ENCODE data around the gene QPCTL. TPM values are rescaled to one million over a fixed set of nuclear protein-coding genes. Genes with fewer than 3 reads are reported as not detected.

QPCTL gene
- total and polyA plus RNA-seq, 9 of the 15 experiments (the other 6 are each of a cell fraction or from before 2014, with no cell fraction given), result 0.99 to 31.3 (median 12.7) TPM

GRCh38 chr19:45667620-45668341, 24.7 kb upstream of the QPCTL start, which contains the start of gene GIPR (continued):
- TF ChIP-seq ZBTB9 (CRISPR knock-in tag; IDR thresholded peaks at IDR 0.05) (no peak), ETS1 (conservative IDR thresholded peaks at IDR 0.05; ENCODE audit: control insufficient read depth, low read depth, low read length) (0 out of 2 replicates have a peak, but pooled peaks have one; percentile 14), ATF1 (CRISPR knock-in tag; IDR thresholded peaks at IDR 0.05) (no peak), ATF1 (tag; IDR thresholded peaks at IDR 0.05) (peak; percentile 52), ESRRA (IDR thresholded peaks at IDR 0.05; ENCODE audit: borderline replicate concordance, low read depth) (peak; percentile 90), MCM2 (IDR thresholded peaks at IDR 0.05; ENCODE audit: low read depth) (no peak), NRF1 (conservative IDR thresholded peaks at IDR 0.05 in 1 of 2, IDR thresholded peaks at IDR 0.05 in 1 of 2) (peak in 1 of 2 experiments; percentile 36; a peak in 1 of 4 replicates), EHMT2 (IDR thresholded peaks at IDR 0.05) (peak; percentile 78; the same call in 1 of the 2 replicates), DACH1 (IDR thresholded peaks at IDR 0.05; ENCODE audit: partially characterized antibody) (peak; percentile 65), SP1 (CRISPR knock-in tag; IDR thresholded peaks at IDR 0.05) (peak; percentile 83), NCOA6 (IDR thresholded peaks at IDR 0.05) (no peak), BRD9 (IDR thresholded peaks at IDR 0.05; ENCODE audit: low read depth, partially characterized antibody) (peak; percentile 31), NCOA4 (IDR thresholded peaks at IDR 0.05; ENCODE audit: partially characterized antibody) (no peak), ZHX1 (conservative IDR thresholded peaks at IDR 0.05; ENCODE audit: low read length) (no peak), TAF9B (IDR thresholded peaks at IDR 0.05; ENCODE audit: partially characterized antibody) (peak; percentile 49), XRCC4 (IDR thresholded peaks at IDR 0.05; ENCODE audit: extremely low read depth, insufficient read depth, insufficient read length) (no peak), CREM (IDR thresholded peaks at IDR 0.05; ENCODE audit: low read depth) (peak; percentile 69), OTX1 (CRISPR knock-in tag; IDR thresholded peaks at IDR 0.05) (0 out of 2 replicates have a peak, but pooled peaks have one; percentile 15), MEIS2 (IDR thresholded peaks at IDR 0.05; ENCODE audit: partially characterized antibody) (peak; percentile 62), NBN (IDR thresholded peaks at IDR 0.05; ENCODE audit: low read depth) (no peak), VEZF1 (CRISPR knock-in tag; IDR thresholded peaks at IDR 0.05) (peak; percentile 78), SAP30 (IDR thresholded peaks at IDR 0.05; ENCODE audit: borderline replicate concordance, insufficient read depth, low read depth, low read length, poor library complexity, severe bottlenecking) (peak; percentile 63), CBX3 (IDR thresholded peaks at IDR 0.05; ENCODE audit: borderline replicate concordance in 1 of 2, low read length in 2 of 2) (peak in 1 of 2 experiments; percentile 53; a peak in 1 of 3 replicates)

Measured in K562 (cell line).